HG03457 (cell line): ENCODE results near the gene WNT16.
"Not testable (repeated sequence)": the region's sequence is repeated elsewhere in the genome, so short reads cannot be mapped to it uniquely, and the experiment has no call there.

Experiments used
- ATAC-seq: cut with Tn5 transposase; IDR thresholded peaks from one replicate; pipeline ENCODE4 v1.9.1; 2021; ENCODE audit warnings: moderate number of reproducible peaks; ENCODE audit not compliant: unreplicated experiment

The WNT16 gene

DNA sequence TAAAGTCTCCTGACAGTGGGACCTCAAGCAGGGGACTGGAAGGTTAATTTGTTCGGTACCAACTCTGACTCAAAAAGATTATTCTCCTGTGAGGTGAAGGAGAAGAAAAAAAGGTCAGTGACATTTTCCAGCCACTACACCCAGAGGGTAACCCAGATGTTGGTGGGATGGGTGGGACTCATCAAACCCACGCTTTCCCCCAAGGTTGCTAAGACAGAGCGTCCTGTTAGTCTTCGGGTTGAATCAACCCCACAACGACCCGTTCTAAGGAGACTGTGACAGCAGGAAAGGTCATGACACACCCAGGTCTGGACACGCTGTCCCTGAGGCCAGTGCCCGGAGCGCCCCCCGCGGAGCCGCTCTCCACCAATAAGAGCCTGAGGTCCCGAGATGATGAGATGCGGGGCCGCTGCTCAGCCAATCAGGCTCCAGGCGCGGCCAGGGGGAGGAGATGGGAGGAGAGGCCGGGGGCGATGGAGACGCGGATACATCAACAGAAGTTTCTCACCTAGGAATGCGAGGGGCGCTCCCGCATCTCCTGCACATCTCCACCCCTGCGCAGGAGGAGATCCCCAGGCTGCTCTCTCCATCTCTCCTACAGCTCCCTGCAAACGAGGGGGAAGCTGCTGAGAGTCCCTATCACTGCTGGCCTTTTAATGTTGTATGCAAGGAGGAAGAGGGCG is at the start of gene WNT16:
Gene WNT16, plus strand, starts transcription at position 493 of the 683 bp plus-strand sequence. CDS start 293 bp downstream, outside the sequence.
- ATAC-seq: no peak

- no peak for ATAC-seq
Observed at GRCh38 chr7:121279060-121279620, 49.7 kb upstream of the WNT16 start.

- ATAC-seq: no peak
Observed at GRCh38 chr7:121279822-121280221, 49.0 kb upstream of the WNT16 start.

- no peak for ATAC-seq
Observed at GRCh38 chr7:121280656-121281055, 48.1 kb upstream of the WNT16 start.

DNA sequence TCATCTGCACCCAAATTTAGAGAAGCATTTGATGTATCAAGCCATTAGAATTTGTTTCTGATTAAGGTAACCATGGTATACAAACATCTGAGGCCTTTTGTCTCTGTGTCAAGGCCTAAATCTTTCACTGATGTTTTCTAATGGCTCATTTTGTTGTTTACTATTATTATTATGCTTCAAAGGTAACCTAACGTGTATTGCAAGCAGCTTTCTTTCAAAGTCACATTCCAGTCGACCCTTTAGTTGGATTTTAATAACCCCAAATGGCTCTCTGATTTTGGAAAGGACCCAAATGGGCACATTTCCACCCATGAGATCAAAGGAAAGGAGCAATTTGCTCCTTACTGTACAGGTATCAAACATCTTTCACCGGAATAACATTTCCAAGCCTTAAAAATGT is 46.7 kb upstream of the WNT16 start:
- ATAC-seq: no peak

DNA sequence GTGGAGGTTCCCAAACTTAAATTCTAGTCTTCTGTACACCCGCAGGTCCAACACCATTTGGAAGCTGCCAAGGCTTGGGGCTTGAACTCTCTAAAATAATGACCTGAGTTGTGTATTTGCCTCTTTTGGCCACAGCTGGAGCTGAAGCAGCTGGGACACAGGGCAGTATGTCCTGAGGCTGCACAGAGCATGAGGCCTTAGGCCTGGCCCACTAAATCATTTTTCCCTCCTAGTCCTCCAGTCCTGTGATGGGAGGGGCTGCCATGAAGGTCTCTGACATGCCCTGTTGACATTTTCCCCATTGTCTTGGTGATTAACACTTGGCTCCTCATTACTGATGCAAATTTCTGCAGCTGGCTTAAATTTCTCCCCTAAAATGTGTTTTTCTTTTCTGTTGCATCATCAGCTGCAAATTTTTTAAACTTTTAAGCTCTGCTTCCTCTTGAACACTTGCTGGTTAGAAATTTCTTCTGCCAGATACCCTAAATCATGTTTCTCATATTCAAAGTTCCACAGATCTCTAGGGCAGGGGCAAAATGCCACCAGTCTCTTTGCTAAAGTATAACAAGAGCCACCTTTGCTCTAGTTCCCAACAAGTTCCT is 43.6 kb upstream of the WNT16 start:
- ATAC-seq: no peak

DNA sequence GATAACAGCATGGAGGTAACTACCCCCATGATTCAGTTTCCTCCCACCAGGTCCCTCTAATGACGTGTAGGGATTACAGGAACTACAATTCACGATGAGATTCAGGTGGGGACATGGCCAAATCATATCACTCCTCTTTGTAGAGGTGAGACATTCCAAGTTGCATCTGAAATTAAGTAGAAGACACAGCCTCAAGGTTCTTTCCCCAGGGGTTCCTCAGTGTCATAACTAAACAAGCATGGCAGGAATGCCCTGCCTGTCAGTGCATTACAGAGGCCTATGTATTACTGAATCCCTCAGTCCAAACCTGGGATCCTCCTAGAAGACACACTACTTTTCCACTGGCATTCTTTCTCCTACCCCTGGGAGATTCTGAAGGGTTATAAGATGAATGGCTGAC is 42.6 kb upstream of the WNT16 start:
- ATAC-seq: no peak

DNA sequence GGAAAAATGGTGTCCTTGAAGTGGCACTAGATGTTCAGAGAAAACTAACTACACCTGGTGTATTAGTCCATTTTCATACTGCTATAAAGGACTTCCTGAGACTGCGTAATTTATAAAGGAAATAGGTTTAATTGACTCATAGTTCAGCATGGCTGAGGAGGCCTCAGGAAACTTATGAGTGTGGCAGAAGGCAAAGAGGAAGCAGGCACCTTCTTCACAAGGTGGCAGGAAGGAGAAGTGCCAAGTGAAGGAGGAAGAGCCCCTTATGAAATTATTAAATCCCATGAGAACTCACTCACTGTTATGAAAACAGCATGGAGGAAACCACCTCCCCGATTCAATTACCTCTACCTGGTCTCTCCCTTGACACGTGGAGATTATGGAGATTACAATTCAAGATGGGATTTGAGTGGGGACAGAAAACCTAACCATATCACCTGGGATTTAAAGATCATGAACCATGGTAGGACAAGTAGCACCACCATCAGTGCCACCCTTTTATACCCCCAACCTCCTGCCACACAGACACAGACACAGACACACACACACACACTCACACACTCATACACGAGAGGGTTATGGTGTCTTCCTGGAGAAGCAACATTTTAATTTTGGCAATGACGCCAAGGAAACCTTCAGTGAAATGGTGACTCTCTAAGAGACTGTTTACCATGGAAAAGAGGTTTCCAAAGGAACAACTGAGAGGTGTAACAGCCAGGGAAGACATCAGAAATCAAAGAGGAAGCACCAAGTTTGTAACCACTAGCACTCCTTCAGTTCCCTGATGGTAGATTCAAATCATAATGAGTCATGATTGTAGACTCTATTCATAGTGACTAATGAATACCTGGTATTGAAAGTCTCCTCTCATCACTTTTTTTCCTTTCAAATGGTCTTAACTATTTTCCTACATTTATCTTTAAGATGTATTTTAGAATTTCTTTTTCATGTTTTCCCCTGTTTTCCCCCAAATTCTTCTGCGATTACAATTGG is 41.8 kb upstream of the WNT16 start:
- no peak for ATAC-seq

GRCh38 chr7:121288894-121289293 is 39.9 kb upstream of the WNT16 start:
- ATAC-seq: no peak

DNA sequence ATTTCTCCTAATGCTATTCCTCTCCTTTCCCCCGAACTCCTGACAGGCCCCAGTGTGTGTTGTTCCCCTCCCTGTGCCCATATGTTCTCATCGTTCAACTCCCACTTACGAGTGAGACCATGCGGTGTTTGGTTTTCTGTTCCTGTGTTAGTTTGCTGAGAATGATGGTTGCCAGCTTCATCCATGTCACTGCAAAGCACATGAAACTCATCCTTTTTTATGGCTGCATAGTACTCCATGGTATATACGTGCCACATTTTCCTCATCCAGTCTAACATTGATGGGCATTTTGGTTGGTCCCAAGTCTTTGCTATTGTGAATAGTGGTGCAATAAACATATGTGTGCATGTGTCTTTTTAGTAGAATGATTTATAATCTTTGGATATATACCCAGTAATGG is 38.9 kb upstream of the WNT16 start:
- ATAC-seq: not testable (repeated sequence)

GRCh38 chr7:121294448-121294992 is 34.3 kb upstream of the WNT16 start:
- ATAC-seq: no peak

DNA sequence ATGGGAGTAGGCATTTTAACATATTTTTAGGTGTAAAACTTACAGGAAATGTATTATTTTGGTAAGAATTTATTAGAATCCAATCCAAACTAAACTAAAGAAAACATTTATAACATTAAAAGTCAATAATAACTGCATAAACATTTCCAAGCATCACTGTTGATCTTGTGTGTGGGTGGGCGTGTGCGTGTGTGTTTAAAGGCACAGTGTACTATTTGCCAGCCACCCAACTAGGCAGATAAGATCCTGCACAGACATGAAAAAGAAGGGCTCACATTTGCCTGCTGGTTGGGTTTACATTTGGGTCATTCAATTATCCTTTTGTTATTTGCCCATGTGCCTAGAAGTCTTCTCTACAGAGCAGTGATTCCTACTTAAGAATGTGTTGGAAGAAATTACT is 31.0 kb upstream of the WNT16 start:
- no peak for ATAC-seq

DNA sequence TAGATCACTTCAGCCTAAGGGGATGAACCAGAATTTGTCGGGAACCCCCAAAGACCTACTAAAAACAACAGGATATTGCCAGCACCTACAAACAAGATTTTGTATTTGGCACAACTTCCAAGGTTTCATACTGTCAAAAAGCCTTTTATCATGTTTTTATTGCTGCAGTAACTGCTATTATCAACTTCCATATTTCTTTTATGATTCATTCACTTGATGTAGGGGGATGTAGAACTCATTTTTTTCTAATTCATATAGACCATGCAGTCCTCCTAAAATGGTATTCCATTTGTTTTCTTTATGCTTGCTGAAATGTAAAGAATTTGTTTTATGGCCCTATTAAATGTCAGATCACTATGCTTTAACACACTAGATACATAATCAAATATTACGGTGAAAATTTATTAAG is 30.0 kb upstream of the WNT16 start:
- ATAC-seq: no peak

- no peak for ATAC-seq
Observed at GRCh38 chr7:121300685-121301420, 27.9 kb upstream of the WNT16 start.

DNA sequence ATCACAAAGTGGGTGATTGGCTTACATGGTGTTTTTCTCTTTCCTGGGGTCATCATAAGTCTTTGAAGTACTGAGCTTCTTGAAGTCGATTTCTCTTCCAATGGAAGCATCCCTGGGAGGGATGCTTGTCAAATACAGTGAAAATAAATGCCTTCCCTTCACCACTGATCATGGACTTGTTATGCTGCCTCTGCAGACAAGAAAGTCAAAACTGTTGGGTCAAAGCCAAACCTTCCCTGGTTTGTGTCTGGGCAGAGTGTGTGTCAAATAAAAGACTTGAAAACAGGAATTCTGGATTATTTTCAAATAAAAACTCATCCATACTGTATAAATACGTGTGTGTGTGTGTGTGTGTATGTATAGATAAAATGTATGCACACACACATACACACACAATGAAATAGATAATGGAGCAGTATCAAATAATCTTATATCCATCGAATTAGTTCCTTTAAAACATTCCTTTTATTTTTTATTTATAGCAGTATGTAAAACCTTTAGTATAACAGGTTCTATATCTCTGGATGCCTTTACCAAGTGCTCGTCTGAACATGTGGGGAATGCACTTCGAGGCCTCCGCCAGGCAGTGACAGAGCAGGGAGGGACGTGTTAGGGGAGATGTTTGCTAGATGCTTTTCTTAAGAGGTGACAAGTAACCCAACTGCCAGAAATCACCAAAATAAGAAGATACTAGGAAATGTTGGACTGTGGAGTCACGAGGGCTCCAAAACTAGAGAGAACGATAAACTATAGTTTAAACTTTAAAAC is 27.2 kb upstream of the WNT16 start:
- ATAC-seq: no peak

DNA sequence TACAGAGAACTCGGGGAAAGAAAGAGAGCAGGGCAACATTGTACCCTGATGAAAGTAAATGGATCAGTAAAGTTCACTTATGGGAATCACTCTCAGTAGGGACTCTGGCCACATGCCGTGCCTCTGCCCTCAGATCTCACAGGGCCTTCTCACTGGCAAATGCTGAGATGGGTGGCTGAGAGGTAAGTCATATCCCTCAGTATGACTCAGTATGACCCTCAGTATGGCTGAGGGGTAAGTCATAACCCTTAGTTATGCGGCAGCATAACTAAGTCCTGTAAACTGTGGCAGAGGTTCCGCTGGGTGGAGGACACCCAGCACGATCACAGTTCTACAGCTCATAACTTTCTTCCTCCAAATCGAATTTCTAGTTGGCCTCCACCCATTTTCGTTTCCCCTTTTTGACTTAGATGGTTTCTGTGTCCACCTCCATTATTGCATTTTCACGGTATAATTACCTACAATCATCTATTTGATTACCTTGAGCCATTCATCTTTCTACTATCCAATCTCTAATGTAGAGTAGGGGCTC is 26.5 kb upstream of the WNT16 start:
- ATAC-seq: peak; percentile 96

- no peak for ATAC-seq
Observed at GRCh38 chr7:121303422-121304101, 25.2 kb upstream of the WNT16 start.

DNA sequence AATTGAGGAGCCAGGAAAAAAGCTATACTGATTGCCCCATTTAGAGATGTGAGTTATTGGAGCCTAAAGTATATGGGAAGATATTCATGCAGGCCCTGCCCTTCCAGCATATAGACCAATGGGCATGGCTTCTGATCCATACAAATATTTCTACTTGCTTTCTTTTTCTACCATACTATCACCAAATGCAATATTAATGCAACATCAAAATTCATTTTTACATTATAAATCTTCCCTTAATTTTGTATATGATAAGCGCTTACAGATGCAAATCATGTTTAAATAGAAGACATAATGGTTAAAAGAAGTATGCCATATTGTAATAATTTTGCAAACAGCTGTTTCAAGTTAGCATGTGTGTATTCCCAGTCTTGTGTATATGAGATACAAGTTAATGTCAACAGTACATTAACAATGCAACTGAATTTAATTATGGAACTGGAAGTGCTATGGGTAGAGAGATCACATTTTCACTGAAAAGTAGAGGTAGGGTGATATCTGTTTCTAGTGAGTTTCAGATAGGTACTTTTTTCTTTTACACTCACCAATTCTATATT is 24.6 kb upstream of the WNT16 start:
- ATAC-seq: no peak
